ENCODE data around the gene ASIC4. TPM values are rescaled to one million over a fixed set of nuclear protein-coding genes. Genes with fewer than 3 reads are reported as not detected.

The ASIC4 gene
- polyA plus RNA-seq, 3 donors = 0.07 to 0.14 (median 0.11) TPM

Other genes starting within 250 kb of the ASIC4 start
- gene DNAJB2, start 235.1 kb upstream of the ASIC4 start, polyA plus RNA-seq (ENCODE audit: insufficient read length in 3 of 3) = 10 to 100 TPM; 64.2 to 74.9 (median 69.1) TPM
- under 1 TPM in 1 of 3 donors, not detected in 2; 0.08 TPM for gene PTPRN, start 205.1 kb upstream of the ASIC4 start, polyA plus RNA-seq (ENCODE audit: insufficient read length in 3 of 3)
- gene RESP18, start 181.7 kb upstream of the ASIC4 start, polyA plus RNA-seq (ENCODE audit: insufficient read length in 3 of 3) = not detected
- 10 to 100 TPM; 48.3 to 54.7 (median 51.2) TPM for gene DNPEP, start 126.6 kb upstream of the ASIC4 start, polyA plus RNA-seq (ENCODE audit: insufficient read length in 3 of 3)
- gene DES, start 96.1 kb upstream of the ASIC4 start, polyA plus RNA-seq (ENCODE audit: insufficient read length in 3 of 3) = 10 to 100 TPM in 1 of 3 donors, 1 to 10 TPM in 2; 5.5 to 10.1 (median 7.4) TPM
- gene SPEG, start 79.6 kb upstream of the ASIC4 start, polyA plus RNA-seq (ENCODE audit: insufficient read length in 3 of 3) = 10 to 100 TPM in 1 of 3 donors, 1 to 10 TPM in 2; 9.2 to 11.2 (median 9.4) TPM
- gene GMPPA, start 15.6 kb upstream of the ASIC4 start, polyA plus RNA-seq (ENCODE audit: insufficient read length in 3 of 3) = 10 to 100 TPM; 32.0 to 37.8 (median 32.6) TPM
- 10 to 100 TPM; 21.0 to 25.3 (median 23.6) TPM for gene CHPF, start 29.3 kb downstream of the ASIC4 start, polyA plus RNA-seq (ENCODE audit: insufficient read length in 3 of 3)
- 1 to 10 TPM; 2.5 to 2.6 (median 2.5) TPM for gene TMEM198, start 29.5 kb downstream of the ASIC4 start, polyA plus RNA-seq (ENCODE audit: insufficient read length in 3 of 3)
- gene OBSL1, start 57.1 kb downstream of the ASIC4 start, polyA plus RNA-seq (ENCODE audit: insufficient read length in 3 of 3) = 100 to 1,000 TPM; 110 to 125 (median 124) TPM
- gene INHA, start 57.8 kb downstream of the ASIC4 start, polyA plus RNA-seq (ENCODE audit: insufficient read length in 3 of 3) = under 1 TPM; 0.46 to 0.90 (median 0.72) TPM
- 10 to 100 TPM; 18.9 to 20.7 (median 19.4) TPM for gene STK11IP, start 83.4 kb downstream of the ASIC4 start, polyA plus RNA-seq (ENCODE audit: insufficient read length in 3 of 3)
- gene SLC4A3, start 113.1 kb downstream of the ASIC4 start, polyA plus RNA-seq (ENCODE audit: insufficient read length in 3 of 3) = 1 to 10 TPM; 5.4 to 7.1 (median 6.1) TPM